ENCODE data around the gene C2orf49.

- TF ChIP-seq CTCF (IDR thresholded peaks at IDR 0.05), result no peak
- no peak for TF ChIP-seq POLR2A (IDR thresholded peaks at IDR 0.05; ENCODE audit: low read depth)
- no peak for TF ChIP-seq POLR2AphosphoS5 (IDR thresholded peaks at IDR 0.05)
Observed at GRCh38 chr2:105320651-105321215, 16.6 kb upstream of the C2orf49 start.

Measured in esophagus muscularis mucosa (tissue), 3 donors.